Activated gamma-delta T cell treated with Interleukin-2 at 50 U/mL for 16 hours (primary cell): ENCODE data around the gene CARMIL1.

Experiments
- DNase-seq: peaks from one replicate; pipeline ENCODE4 v3.0.0-alpha.2; 2020

The CARMIL1 gene

GRCh38 chr6:25485821-25486534 is 206.8 kb downstream of the CARMIL1 start:
- DNase-seq: no peak

GRCh38 chr6:25486550-25486949 is 207.4 kb downstream of the CARMIL1 start:
- no peak for DNase-seq

- DNase-seq: no peak
Measured at GRCh38 chr6:25487012-25487411, 207.8 kb downstream of the CARMIL1 start.

- no peak for DNase-seq
Measured at GRCh38 chr6:25488156-25488555, 209.0 kb downstream of the CARMIL1 start.

GRCh38 chr6:25489399-25489798 is 210.2 kb downstream of the CARMIL1 start:
- DNase-seq: no peak

- DNase-seq: peak; percentile 56
Measured at GRCh38 chr6:25490018-25490801, 211.0 kb downstream of the CARMIL1 start.

- no peak for DNase-seq
Measured at GRCh38 chr6:25492951-25493350, 213.8 kb downstream of the CARMIL1 start.

- DNase-seq: no peak
Measured at GRCh38 chr6:25494469-25494868, 215.3 kb downstream of the CARMIL1 start.

GRCh38 chr6:25497383-25498040 is 218.3 kb downstream of the CARMIL1 start:
- DNase-seq: no peak

- DNase-seq: no peak
Measured at GRCh38 chr6:25498505-25498904, 219.3 kb downstream of the CARMIL1 start.

- DNase-seq: no peak
Measured at GRCh38 chr6:25499615-25500235, 220.6 kb downstream of the CARMIL1 start.

GRCh38 chr6:25503686-25504085 is 224.5 kb downstream of the CARMIL1 start:
- no peak for DNase-seq

- DNase-seq: no peak
Measured at GRCh38 chr6:25504661-25505060, 225.5 kb downstream of the CARMIL1 start.

GRCh38 chr6:25506020-25506419 is 226.8 kb downstream of the CARMIL1 start:
- DNase-seq: no peak

GRCh38 chr6:25508051-25508450 is 228.9 kb downstream of the CARMIL1 start:
- no peak for DNase-seq

GRCh38 chr6:25511376-25511775 is 232.2 kb downstream of the CARMIL1 start:
- DNase-seq: no peak

- DNase-seq: no peak
Measured at GRCh38 chr6:25512560-25512959, 233.4 kb downstream of the CARMIL1 start.

- no peak for DNase-seq
Measured at GRCh38 chr6:25519856-25520255, 240.7 kb downstream of the CARMIL1 start.

GRCh38 chr6:25524542-25524941 is 245.4 kb downstream of the CARMIL1 start:
- no peak for DNase-seq

GRCh38 chr6:25525078-25525477 is 245.9 kb downstream of the CARMIL1 start:
- DNase-seq: no peak

- no peak for DNase-seq
Measured at GRCh38 chr6:25534942-25535631, 255.9 kb downstream of the CARMIL1 start.

GRCh38 chr6:25535632-25536225 is 256.6 kb downstream of the CARMIL1 start:
- no peak for DNase-seq
